GM12873 (cell line): ENCODE results near the gene BANP.

Source experiments
- CTCF ChIP-seq: IDR thresholded peaks from 2 replicates; pipeline ENCODE4 v1.5.1; 2012; ENCODE audit warnings: low read depth, mild to moderate bottlenecking, moderate library complexity, low read length, control low read depth; ENCODE audit not compliant: insufficient read depth; ENCODE audit errors: missing control alignments

BANP gene

GRCh38 chr16:88113545-88114045, 162.4 kb downstream of the BANP start:
- no peak for TF ChIP-seq CTCF

- TF ChIP-seq CTCF, result no peak
Measured at GRCh38 chr16:88116121-88116520, 164.9 kb downstream of the BANP start.

- TF ChIP-seq CTCF, result no peak
Measured at GRCh38 chr16:88117476-88117868, 166.2 kb downstream of the BANP start.

GRCh38 chr16:88118376-88118775, 167.1 kb downstream of the BANP start:
- TF ChIP-seq CTCF, result no peak

- TF ChIP-seq CTCF, result no peak
Measured at GRCh38 chr16:88120812-88121211, 169.6 kb downstream of the BANP start.

- no peak for TF ChIP-seq CTCF
Measured at GRCh38 chr16:88121886-88122580, 170.8 kb downstream of the BANP start.
